Activated naive CD8-positive, alpha-beta T cell treated with anti-CD3 and anti-CD28 coated beads, Interleukin-2, amount 50 U/mL, for 16 hours (primary cell): ENCODE measurements around the gene ELK4.

Experiments used
- DNase-seq: peaks from one replicate; pipeline ENCODE4 v3.0.0-alpha.2; 2020; ENCODE audit warnings: low read depth, low spot score

ELK4 gene

DNA sequence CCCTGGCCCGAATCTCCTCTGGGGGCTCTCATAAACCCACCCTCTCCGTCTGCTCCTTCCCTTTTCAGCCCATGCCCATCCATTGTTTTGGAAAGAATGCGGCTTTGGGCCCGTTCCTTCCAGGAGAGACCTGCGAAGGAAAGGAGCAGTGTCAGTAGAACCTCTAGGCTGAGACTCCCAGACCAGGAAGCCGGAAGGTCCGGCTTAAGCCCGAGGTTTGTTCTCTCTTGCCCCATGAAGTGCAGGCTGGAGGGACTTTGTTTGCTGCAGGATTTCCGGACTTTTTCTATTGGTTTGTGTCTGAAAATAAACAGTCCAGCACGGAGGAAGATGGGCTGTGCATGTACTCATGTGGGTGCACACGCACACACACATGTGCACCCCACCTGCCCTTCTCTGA lies 49.8 kb downstream of the ELK4 start:
- DNase-seq = no peak

DNA sequence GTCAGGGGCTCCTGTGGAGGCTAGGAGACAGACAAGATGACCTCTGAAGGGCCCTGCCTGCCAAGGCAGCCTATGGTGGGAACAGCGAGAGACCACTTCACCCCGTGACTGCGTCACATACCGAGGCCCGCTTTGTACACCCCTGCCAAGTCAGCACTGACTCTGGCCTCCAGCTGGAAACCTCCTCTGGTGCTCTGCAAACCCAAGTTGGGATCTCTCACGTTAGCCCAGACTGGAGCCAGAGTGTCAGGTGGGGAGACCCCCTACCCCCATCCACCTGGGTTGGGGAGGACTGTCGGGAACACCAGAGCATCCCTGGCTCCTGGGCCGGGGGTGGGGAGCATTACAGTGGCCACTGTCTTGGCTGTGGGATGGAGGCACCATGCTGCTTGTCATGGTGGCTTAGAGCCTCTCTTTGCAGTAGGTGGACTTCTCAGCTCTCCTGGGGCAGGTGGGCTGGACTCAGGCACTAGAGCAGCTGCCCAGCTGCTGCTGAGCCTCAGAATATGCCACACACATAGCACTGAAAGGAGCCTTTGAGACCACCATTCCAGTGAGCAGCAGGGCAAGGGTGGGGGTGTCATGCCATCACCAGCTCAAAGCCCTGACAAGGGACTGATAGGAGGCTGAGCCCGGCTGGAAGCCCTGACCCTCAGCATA lies 50.4 kb downstream of the ELK4 start:
- no peak for DNase-seq

GRCh38 chr1:205580923-205581180 lies 51.0 kb downstream of the ELK4 start:
- no peak for DNase-seq

DNA sequence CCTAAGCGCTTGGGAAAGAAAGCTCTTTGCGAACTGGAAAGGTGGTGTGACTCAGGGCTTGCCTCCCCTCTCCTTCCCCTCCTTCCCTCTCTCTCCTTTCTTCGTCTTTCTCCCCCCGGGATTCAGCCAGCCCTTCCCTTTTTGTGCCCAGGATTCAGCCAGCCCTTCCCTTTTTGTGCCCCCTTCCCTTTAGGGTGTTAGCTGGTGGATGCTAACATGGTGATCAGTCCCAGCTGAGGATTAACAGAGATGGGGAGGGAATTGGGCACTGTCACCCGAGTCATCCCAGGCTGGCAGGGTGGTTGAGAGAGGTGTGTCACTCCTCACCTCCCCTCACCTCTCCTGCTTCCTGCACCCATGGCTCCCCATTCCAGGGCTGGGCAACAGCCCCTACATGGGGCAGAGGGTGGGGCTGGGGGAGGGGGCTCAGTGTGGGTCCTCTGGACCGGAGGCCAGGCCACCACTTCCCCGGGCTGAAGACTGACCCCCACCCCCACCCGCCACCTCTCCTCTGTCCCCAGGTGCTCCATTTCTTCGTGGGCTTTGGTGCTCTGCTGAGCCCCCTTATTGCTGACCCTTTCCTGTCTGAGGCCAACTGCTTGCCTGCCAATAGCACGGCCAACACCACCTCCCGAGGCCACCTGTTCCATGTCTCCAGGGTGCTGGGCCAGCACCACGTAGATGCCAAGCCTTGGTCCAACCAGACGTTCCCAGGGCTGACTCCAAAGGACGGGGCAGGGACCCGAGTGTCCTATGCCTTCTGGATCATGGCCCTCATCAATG lies 51.5 kb downstream of the ELK4 start:
- DNase-seq = no peak

- no peak for DNase-seq
Measured at GRCh38 chr1:205579711-205580110, 52.1 kb downstream of the ELK4 start.

DNA sequence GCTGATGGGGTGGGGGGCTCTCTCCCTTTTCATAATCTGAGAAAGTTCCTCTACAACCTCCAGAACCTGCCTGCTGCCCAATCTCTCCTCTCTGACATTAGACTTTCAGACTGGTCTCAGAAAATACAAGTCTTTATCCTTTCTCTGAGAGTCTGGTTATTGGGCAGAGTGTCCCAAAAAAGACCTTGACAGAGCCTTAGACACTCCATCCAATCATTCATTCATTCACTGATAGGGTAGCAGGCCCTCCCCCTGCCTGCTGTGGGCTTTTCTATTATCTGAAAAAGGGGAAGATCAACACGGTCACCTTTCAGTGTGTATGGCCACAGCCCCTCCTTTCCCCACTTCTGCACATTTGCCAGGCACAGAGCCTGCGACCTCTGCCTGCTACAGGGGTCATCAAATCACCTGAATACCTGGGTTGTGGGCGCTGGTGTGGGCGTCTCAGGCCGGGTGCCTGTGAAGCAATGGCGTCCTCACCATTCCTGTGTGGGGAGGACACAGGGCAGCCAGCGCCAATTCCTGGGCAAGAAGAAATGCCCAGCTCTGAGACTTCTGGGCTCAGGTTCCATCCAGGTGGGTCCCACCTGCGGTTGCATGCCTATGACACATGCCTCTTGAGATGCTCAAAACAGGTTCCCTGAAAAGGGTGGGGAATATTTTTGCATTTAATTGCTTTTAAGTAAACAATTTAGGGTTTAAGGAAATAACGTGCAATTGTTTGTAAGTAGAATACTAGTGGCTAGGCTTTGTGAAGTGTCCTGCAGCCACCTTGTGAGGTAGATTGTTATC lies 52.8 kb downstream of the ELK4 start:
- no peak for DNase-seq

- DNase-seq = no peak
Measured at GRCh38 chr1:205577874-205578658, 53.7 kb downstream of the ELK4 start.

DNA sequence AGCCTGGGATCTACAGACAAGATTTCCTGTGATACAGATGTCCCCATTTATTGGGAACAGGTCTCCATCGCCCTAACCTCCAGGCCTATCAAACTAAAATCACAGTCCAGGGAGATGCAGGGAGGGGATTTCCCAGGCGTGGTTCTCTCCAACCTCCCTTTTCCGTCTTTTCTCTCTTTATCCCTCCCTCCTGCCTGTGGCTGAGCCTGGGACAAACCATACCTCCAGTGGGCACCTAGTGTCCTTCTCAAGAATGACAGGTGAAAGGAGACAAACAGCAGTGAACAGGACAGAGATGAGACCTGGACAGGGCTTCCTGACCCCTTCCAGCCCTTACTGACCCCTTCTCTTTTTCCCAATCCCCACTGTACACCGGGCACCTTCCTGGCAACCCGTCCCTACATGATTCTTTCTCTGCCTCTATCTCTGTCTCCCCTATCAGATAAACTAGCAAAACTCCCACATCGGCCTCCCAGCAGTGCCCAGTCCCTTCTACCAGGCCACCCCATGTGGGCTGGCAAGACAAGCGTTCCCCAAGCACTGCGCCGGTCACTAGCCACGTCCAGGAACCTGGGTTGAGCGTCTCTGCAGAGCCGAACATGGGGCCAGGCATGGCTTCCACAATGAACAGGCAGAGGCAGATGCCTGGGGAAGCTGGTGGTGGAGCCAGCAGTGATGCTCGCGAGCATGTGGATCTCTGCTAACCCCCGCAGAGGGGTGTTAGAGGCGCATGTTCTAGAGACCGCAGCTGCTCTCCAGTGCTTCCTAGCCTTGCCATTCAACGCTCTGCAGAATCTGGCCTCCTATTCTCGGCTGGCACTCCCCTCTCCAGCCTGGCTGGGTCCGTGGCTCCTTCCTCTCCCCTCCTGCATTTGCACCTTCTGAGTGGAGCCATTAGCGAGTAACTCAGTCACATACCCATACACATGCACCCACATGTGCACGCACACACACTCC lies 54.7 kb downstream of the ELK4 start:
- DNase-seq = no peak

- no peak for DNase-seq
Measured at GRCh38 chr1:205576011-205576410, 55.8 kb downstream of the ELK4 start.

DNA sequence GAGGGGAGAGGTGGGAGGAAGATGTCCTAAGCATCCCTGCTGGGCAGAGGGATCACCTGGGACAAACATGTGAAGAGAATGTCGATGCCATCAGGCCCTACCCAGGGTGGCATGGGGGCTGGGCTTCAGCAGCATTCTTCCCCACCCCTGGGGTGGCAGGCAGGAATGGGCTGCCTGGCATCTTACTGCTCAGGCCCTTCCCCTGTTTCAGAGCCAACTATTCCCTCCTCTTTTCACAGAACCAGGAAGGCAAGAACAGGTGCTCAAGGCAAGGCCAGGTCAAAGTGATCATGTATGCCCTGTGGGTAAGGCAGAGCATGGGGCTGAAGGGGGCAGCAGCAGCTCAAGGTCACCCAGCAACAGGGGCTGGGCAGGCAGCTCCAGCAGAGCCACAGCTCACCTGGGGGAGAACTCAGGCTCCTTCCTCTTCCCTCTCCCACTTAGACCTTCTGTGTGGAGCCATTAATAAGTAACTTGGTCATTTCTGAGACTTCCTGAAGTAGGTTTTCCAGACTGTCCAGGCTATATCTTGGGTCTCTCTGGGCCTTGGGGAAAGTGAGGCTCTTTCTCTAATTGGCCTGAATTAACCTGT lies 56.4 kb downstream of the ELK4 start:
- DNase-seq = no peak

DNA sequence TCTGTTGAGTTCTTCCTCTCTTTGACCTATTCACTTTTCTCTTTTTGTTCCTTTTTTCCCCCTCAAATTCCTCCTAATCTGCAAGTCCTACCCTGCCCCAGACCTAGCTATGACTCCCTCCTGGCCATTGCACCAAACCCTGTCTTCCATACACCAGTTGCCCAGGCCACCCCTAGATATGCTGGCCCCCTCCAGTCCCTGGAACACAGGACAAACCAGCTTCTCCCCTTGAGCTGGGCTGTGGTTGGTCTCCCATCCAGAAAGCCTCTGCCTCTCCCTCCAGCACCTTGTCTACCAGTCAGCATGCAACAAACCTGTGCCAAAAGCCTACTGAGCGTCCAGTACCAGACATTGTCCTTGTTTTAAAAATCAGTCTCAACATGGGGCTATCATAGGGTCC lies 59.4 kb downstream of the ELK4 start:
- no peak for DNase-seq

GRCh38 chr1:205571747-205572146 lies 60.1 kb downstream of the ELK4 start:
- DNase-seq = no peak

GRCh38 chr1:205570796-205571537 lies 60.8 kb downstream of the ELK4 start:
- no peak for DNase-seq

DNA sequence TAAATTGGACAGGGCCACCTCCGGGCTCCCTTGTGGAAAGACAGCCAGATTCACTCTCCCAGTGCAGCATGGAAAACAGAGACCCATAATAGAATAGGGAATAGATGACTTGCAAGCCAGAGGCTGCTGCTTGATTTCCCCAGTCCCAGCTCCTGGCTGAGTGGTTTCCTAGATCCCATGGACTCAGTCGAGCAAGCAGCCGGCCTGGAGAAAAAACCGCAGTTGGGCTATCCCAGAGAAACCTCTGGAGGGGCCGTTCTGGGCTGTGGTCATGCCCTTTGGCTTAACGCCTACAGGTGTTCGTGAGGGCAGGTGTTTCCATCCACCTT lies 61.7 kb downstream of the ELK4 start:
- DNase-seq = no peak

DNA sequence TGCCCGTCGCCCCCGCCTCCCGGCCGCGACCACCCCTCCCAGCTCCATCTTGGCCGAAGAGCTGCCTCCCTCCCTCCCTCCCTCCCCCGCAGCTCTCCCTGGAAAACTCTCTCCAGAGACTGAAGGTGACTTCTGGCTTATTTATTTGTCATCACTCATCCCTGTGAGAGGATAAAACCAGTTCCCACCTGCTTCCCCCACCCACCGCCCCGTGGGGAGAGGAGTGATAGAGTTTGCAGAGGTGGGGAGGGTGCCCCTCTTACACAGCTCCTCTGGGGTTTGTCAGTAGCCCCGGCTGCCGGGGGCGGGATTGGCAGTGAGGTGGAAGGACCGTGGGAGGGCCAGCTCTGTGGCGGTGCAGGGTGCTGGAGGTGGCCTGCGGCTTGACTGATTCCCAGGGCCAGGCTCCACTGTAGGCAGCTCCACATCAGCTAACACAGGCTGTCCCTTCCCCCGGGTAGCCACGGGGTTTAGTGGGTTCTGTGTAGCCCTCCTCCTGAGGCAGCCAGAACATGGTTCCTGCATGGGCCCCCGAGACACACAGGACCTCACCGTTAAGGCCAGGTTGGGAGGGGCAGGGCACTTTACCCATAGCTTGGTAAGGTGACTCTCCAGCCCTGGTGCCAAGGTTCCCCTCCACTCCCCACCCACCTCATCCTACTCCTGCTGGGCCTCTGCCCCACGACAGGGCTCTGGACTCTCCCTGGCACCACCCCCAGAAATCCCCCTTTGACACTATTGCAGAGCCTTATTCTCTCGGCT lies 62.2 kb downstream of the ELK4 start:
- no peak for DNase-seq

- no peak for DNase-seq
Measured at GRCh38 chr1:205568469-205569361, 63.1 kb downstream of the ELK4 start.

- DNase-seq = no peak
Measured at GRCh38 chr1:205568135-205568468, 63.7 kb downstream of the ELK4 start.

DNA sequence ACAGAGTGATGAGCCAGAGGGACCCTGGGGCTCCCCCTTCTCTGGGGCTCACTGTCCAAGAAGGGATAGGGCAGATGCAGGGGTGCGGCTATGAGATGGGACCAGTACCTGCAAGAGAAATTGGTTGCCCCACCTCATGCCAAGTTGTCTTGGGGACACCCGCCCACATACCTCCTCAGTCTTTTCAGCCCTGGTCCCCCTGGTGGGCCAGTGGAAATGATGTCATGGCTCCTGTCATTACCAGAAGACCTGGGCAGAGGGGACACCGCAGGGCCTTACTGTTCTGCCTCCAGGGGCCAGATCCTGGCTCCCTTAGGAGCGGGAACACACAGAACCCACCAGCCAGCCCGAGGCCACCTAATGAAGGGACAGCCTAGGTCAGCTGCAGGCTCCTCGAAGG lies 64.1 kb downstream of the ELK4 start:
- no peak for DNase-seq
